Left renal cortex interstitium (tissue), 4 donors: ENCODE measurements around the gene DOCK3. TPM values are rescaled to one million over a fixed set of nuclear protein-coding genes. Genes with fewer than 3 reads are reported as not detected.

Experiments
- DNase-seq, 4 donors: peaks; one replicate each; pipeline ENCODE4 v3.0.0-alpha.2; 2013; ENCODE audit warnings: low read depth in 4 of 4, low spot score in 2 of 4, missing footprints in 1 of 4
- polyA plus RNA-seq, 4 donors: library from polyadenylated mRNA; unstranded; fragments of 120-200 nt; gene quantifications; one replicate each; pipeline ENCODE4 v1.2.1, GENCODE V29; 2013; ENCODE audit not compliant: insufficient read length in 4 of 4

DOCK3 gene
- polyA plus RNA-seq, 4 donors = 0.78 to 2.2 (median 1.7) TPM

GRCh38 chr3:51391075-51391565 is 716.4 kb downstream of the DOCK3 start, which contains the start of gene RBM15B:
TSS of gene RBM15B (plus strand) at chr3:51391285. CDS start at chr3:51391400, 115 bp downstream.
- peak; percentile 72 to 90 (median 88) for DNase-seq

DNA sequence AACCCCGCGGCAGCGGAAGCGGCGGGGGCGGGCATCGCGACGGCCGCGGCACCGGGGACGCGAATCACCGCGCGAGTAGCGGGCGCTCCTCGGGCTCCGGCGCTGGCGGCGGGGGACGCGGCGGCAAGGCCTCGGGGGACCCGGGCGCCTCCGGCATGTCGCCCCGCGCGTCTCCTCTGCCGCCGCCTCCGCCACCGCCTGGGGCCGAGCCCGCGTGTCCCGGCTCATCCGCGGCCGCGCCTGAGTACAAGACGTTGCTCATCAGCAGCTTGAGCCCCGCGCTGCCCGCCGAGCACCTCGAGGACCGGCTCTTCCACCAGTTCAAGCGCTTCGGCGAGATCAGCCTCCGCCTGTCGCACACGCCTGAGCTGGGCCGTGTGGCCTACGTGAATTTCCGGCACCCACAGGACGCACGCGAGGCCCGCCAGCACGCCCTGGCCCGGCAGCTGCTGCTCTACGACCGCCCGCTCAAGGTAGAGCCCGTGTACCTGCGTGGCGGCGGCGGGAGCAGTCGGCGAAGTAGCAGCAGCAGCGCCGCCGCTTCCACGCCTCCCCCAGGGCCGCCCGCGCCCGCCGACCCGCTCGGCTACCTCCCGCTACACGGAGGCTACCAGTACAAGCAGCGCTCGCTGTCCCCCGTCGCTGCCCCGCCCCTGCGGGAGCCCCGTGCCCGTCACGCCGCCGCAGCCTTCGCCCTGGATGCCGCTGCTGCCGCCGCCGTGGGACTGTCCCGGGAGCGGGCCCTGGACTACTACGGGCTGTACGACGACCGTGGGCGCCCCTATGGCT is 717.0 kb downstream of the DOCK3 start:
- no peak for DNase-seq

DNA sequence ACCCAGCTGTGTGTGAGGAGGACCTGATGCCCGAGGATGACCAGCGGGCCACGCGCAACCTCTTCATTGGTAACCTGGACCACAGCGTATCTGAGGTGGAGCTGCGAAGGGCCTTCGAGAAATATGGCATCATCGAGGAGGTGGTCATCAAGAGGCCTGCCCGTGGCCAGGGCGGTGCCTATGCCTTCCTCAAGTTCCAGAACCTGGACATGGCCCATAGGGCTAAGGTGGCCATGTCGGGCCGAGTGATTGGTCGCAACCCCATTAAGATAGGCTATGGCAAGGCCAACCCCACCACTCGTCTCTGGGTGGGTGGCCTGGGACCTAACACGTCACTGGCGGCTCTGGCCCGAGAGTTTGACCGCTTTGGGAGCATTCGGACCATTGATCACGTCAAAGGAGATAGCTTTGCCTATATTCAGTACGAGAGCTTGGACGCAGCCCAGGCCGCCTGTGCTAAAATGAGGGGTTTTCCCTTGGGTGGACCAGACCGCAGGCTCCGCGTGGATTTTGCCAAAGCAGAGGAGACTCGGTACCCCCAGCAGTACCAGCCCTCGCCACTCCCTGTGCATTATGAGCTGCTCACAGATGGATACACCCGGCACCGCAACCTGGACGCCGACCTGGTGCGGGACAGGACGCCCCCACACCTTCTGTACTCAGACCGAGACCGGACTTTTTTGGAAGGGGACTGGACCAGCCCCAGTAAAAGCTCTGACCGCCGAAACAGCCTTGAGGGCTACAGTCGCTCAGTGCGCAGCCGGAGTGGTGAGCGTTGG is 717.8 kb downstream of the DOCK3 start:
- DNase-seq = no peak

DNA sequence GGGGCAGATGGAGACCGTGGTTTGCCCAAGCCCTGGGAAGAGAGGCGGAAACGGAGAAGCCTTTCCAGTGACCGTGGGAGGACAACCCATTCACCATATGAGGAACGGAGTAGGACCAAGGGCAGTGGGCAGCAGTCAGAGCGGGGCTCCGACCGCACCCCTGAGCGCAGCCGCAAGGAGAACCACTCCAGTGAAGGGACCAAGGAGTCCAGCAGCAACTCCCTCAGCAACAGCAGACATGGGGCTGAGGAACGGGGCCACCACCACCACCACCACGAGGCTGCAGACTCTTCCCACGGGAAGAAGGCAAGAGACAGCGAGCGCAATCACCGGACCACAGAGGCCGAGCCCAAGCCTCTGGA is 718.4 kb downstream of the DOCK3 start:
- DNase-seq = no peak

GRCh38 chr3:51393564-51393963 is 718.8 kb downstream of the DOCK3 start:
- no peak for DNase-seq

GRCh38 chr3:51394541-51394940 is 719.8 kb downstream of the DOCK3 start:
- DNase-seq = no peak

DNA sequence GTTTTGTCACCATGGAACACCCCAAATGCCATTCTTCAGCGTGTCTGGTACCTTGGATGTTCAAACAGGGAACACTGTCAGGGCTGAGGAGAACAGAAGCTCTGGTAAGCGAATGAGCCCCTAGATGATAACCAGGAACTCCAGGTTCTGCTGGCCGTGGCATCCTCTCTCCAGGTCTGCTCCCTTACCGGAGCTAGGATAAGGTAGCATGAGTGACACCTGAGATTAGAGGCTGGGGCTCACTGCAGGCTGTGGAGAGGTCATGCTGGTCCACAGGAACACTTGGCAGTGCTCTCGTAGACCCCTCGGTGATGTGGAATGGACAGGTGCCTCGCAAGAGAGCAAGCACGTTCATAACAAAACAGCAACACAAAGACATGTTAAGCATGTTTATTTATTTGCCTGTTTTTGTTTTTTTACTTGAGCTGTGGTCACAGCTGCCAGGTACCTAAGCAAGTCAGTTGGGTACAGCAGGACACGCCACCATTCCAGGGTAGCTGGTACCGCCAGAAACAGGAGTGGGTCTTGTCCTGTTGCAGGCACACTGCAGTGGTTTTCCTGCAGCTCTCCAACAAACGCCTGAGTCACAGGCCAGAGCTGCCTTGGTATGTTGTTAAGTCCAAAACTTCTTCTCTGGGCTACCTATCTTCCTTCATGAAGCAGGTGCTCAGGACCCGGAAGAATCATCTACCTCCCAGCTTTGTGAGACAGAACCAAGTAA is 720.9 kb downstream of the DOCK3 start:
- no peak for DNase-seq

GRCh38 chr3:51396401-51396800 is 721.7 kb downstream of the DOCK3 start:
- no peak for DNase-seq

DNA sequence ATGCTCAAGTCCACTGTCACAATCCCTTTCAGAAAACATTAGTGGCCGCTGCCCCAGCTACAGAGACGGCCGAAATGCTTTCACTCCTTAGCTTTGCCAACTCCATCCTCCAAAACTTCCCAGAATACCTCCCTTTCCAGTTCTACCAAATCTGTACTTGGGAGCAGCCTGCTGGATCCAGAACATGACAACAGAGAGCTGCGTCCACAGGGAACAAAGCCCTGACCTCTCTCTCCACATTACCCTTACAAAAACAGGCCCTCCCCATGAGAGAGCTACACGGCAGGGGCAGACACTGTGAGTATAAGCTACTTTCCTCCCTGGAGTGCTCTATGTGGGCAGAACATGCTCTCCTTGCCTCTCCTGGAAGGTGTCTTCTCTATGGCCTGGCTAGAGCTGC is 722.7 kb downstream of the DOCK3 start:
- no peak for DNase-seq

- DNase-seq = no peak
Measured at GRCh38 chr3:51398595-51399310, 724.0 kb downstream of the DOCK3 start.

DNA sequence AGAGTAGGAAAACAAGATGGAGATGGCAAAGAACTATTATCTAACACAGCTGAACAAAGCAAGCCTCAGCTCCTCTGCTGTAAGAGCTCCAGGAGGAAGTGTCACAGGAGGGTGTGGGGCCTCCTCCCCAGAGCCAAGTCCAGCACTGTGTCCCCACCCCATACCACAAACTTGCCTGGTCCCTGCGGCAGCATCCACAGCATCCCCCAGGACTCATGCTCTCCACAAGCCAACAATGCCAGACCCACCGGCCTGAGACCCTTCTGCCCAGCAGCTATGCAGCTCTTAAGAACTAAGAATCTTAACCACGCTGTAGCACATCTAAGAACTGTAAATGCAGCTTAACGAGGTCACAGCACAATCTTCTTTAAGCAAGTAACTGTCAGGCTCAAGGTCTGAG is 725.4 kb downstream of the DOCK3 start:
- DNase-seq = no peak

- no peak for DNase-seq
Measured at GRCh38 chr3:51401735-51402134, 727.0 kb downstream of the DOCK3 start.

GRCh38 chr3:51403675-51404074 is 728.9 kb downstream of the DOCK3 start:
- DNase-seq = no peak

DNA sequence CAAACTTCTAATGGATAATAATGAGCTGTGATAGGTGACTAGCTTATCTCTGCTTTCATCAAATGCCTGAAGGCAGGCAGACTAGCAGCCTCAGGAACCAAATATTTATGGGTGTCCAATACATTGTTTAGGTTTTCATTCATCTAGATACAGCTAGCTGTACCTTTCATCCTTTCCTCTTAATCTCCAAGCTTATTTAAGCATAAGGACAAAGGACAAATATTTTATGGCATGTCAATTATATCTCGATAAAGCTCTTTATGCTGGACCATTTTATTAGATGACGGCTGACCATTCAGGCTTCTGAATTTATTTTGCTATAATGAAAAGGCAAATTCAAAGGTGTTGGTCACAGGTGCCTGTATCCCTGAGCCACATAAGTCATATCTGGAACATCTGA is 733.3 kb downstream of the DOCK3 start:
- no peak for DNase-seq

GRCh38 chr3:51408813-51409212 is 734.1 kb downstream of the DOCK3 start:
- DNase-seq = no peak

DNA sequence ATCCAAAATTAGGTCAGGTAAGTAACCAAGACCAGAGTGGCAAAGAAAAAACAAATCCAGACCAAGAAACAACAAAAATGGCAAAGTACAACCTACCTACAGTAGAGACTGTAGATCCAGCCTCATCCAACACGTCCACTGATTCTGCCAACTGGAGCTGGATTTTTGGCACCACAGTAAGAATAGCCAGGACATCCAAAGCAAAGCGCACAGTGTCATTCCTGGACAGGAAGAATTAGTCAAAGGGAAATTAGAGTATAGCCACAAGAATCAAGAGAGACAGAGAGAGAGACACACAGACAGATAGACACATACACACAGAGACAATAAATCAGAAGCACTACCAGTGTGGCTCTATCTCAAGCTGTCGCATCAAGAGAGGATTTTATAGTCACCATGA is 747.5 kb downstream of the DOCK3 start:
- no peak for DNase-seq

DNA sequence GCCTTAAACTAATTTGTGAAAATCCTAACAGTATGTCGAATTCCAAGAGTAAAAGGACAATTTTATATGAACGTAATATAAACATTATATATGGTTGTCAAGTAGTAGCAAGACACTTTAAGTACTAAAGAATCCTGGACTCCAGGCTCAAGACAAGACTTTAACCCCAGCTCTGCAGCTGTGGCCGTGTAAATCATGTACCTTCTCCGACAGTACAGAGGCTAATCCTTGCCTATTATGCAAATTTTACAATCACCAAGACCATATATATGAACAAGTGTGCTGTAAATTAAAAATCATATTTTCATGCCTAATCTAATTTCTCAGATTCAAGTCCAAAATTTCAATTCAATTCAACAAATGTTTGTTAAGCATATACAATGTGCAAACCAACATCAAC is 752.2 kb downstream of the DOCK3 start:
- DNase-seq = no peak

DNA sequence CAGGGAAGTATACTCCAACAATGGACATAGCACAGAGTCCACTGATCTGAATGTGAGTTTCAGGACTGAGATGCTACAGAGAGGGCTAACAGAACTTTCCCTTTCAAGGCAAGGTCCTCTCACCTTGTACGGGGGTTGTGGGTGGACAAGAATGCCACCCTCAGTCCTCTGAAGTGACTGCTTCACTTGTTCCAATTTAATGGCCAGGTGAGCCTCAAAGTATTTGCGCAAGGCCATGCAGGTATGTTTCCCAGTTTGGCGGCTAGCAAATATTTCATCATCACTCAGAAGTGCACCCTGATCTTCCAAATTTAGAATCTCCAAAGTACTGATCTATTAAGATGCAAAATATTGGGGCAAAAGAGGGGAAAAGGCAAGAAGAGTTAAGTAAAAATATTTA is 754.4 kb downstream of the DOCK3 start:
- DNase-seq = no peak
